OCI-LY7 (cell line): ENCODE data around the gene SOX8. TPM values are rescaled to one million over a fixed set of nuclear protein-coding genes. Genes with fewer than 3 reads are reported as not detected.

Experiments used
- BruUV-seq: library from RNA; stranded (reverse); fragments of 400-500 nt; replicated peaks from 2 replicates; lab custom pipeline; 2021; lab: Mats Ljungman, UMichigan
- CTCF ChIA-PET: fragments of 300-600 bp; sonication (Branson Sonifier 250); formaldehyde crosslinking; loops from one replicate; lab custom pipeline; 2022; ENCODE audit warnings: antibody characterized with exemption; ENCODE audit not compliant: unreplicated experiment; lab: Charles Lee
- POLR2A ChIA-PET: fragments of 300-600 bp; sonication (Branson Sonifier 250); formaldehyde crosslinking; loops from one replicate; lab custom pipeline; 2022; ENCODE audit warnings: antibody characterized with exemption; lab: Charles Lee
- DNase-seq: peaks from one replicate; pipeline ENCODE4 v3.0.0-alpha.2; 2015; ENCODE audit warnings: low spot score
- H2AFZ ChIP-seq: fragments of 200-600 bp; sonication (generic), shearing (Covaris generic); 2 replicates; pipeline ENCODE4 v1.6.1; 2014; ENCODE audit warnings: mild to moderate bottlenecking, antibody characterized with exemption, low read length, moderate library complexity
- H3K27ac ChIP-seq: fragments of 200-600 bp; sonication (generic); 2 replicates; pipeline ENCODE4 v1.5.1; 2014; ENCODE audit warnings: mixed run types, low read depth, mild to moderate bottlenecking, moderate library complexity, low read length, inconsistent platforms; ENCODE audit not compliant: poor library complexity, severe bottlenecking
- H3K36me3 ChIP-seq: fragments of 200-600 bp; sonication (generic); 2 replicates; pipeline ENCODE4 v1.6.1; 2014; ENCODE audit warnings: mild to moderate bottlenecking, antibody characterized with exemption, low read length, moderate library complexity, mixed read lengths; ENCODE audit not compliant: insufficient read depth
- H3K4me1 ChIP-seq: fragments of 200-600 bp; sonication (generic); 2 replicates; pipeline ENCODE4 v1.5.1; 2014; ENCODE audit warnings: mild to moderate bottlenecking, low read length; ENCODE audit not compliant: insufficient read depth, poor library complexity, severe bottlenecking
- H3K4me2 ChIP-seq: fragments of 200-600 bp; sonication (generic); 2 replicates; pipeline ENCODE4 v1.6.1; 2014; ENCODE audit warnings: mild to moderate bottlenecking, low read length
- H3K4me3 ChIP-seq: fragments of 200-600 bp; sonication (generic); 2 replicates; pipeline ENCODE4 v1.5.1; 2014; ENCODE audit warnings: mild to moderate bottlenecking, low read depth, low read length; ENCODE audit not compliant: poor library complexity, severe bottlenecking
- H3K79me2 ChIP-seq: fragments of 200-600 bp; sonication (generic); 2 replicates; pipeline ENCODE4 v1.6.1; 2016; ENCODE audit warnings: low read depth, mild to moderate bottlenecking, low read length, moderate library complexity, mixed read lengths; ENCODE audit not compliant: insufficient read depth
- H3K9me2 ChIP-seq: fragments of 200-600 bp; sonication (generic); 2 replicates; pipeline ENCODE4 v1.6.1; 2016; ENCODE audit warnings: mild to moderate bottlenecking, low read length, mixed read lengths; ENCODE audit not compliant: insufficient read depth
- H3K9me3 ChIP-seq: fragments of 200-600 bp; sonication (generic); 2 replicates; pipeline ENCODE4 v1.6.1; 2014; ENCODE audit warnings: mild to moderate bottlenecking, mixed run types, low read length, mixed read lengths
- H4K20me1 ChIP-seq: fragments of 200-600 bp; sonication (generic); 2 replicates; pipeline ENCODE4 v1.6.1; 2014; ENCODE audit warnings: mild to moderate bottlenecking, antibody characterized with exemption, low read length, moderate library complexity, mixed read lengths; ENCODE audit not compliant: insufficient read depth
- EZH2phosphoT487 ChIP-seq: fragments of 200-600 bp; sonication (generic); IDR thresholded peaks from 2 replicates; pipeline ENCODE4 v1.6.1; 2018; ENCODE audit warnings: low read depth, borderline replicate concordance, mild to moderate bottlenecking, mixed run types, antibody characterized with exemption, low read length, moderate library complexity, mixed read lengths
- intact Hi-C: fragments of 100-400 bp; cut with micrococcal nuclease; formaldehyde crosslinking; loops from one replicate; pipeline ENCODE4 v1.10.0; 2022; ENCODE audit not compliant: unreplicated experiment
- total RNA-seq, 2 experiments: library from RNA; depleted of rRNA in 1 of 2; stranded (reverse); fragments of >200 nt in 1 of 2; shearing (Covaris generic) in 1 of 2; gene quantifications; 2 replicates each; pipeline ENCODE4 v1.2.3, GENCODE V29; 2014 to 2022
- TF ChIP-seq, protein P1 (sequence below): fragments of 200-600 bp; sonication (generic); conservative IDR thresholded peaks from 2 replicates; pipeline ENCODE4 v1.5.1; 2014; ENCODE audit warnings: mild to moderate bottlenecking, antibody characterized with exemption, low read length, moderate library complexity, mixed read lengths

Gene SOX8
- total RNA-seq, 2 experiments from 2014 or later, result 0.85 to 2.4 TPM

DNA sequence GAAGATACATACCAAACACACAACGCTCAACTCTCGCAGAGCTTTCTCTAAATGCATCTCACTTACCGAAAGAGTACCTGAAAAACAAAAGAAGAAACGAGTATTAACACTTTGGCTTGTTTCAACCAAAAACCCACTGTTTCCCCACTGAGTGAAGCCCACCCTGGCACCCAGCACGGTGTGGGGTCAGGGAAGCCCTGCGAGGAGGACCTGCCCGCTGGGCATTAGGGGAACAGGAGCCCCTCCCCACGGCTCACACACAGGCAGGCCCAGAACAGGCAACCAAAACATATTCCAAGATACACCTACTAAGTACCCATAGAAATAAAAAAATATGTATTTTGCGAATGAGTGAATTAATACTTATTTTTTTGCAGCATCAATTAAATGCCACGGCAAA, 47.4 kb upstream of the SOX8 start:
- no peak overlapping the region for H3K27ac ChIP-seq
- no peak overlapping the region for H2AFZ ChIP-seq
- intact Hi-C loops, result no loop called here
- H3K4me2 ChIP-seq, result no peak overlapping the region
- CTCF ChIA-PET, result no interaction called here
- POLR2A ChIA-PET, result no interaction called here
- H3K9me3 ChIP-seq, result no peaks in the 10 kb centered on the region
- no peaks in the 10 kb centered on the region for H4K20me1 ChIP-seq
- DNase-seq, result no peak
- H3K9me2 ChIP-seq, result no peaks in the 10 kb centered on the region
- no peak overlapping the region for H3K4me3 ChIP-seq
- TF ChIP-seq EZH2phosphoT487, result no peak
- TF ChIP-seq, protein P1, sequence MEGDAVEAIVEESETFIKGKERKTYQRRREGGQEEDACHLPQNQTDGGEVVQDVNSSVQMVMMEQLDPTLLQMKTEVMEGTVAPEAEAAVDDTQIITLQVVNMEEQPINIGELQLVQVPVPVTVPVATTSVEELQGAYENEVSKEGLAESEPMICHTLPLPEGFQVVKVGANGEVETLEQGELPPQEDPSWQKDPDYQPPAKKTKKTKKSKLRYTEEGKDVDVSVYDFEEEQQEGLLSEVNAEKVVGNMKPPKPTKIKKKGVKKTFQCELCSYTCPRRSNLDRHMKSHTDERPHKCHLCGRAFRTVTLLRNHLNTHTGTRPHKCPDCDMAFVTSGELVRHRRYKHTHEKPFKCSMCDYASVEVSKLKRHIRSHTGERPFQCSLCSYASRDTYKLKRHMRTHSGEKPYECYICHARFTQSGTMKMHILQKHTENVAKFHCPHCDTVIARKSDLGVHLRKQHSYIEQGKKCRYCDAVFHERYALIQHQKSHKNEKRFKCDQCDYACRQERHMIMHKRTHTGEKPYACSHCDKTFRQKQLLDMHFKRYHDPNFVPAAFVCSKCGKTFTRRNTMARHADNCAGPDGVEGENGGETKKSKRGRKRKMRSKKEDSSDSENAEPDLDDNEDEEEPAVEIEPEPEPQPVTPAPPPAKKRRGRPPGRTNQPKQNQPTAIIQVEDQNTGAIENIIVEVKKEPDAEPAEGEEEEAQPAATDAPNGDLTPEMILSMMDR, result no peak
- H3K79me2 ChIP-seq, result no peaks in the 10 kb centered on the region
- H3K4me1 ChIP-seq, result no peaks in the 10 kb centered on the region
- H3K36me3 ChIP-seq, result no peaks in the 10 kb centered on the region; the same call in 1 of the 2 replicates
- no TSS peak for BruUV-seq

DNA sequence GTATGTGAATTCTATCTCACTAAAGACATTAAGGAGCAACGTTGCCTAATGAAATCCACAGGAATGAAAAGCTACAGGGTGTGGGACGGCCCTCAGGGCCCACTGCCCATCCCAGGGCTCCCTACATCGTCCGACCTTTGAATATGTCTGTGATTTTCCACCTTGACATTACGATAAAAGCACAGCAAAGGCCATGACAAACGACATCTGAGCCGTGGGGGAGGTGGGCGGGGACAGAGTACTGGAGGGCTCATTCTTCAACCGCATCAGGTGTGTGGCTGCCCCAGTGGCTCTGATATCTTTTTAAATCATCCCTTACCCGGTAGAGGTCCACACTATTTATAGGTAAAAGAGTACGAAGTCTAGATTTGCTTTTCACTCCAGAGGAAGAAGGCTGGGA, 45.9 kb upstream of the SOX8 start:
- no peak for DNase-seq
- Histone ChIP-seq H2AFZ (no peak overlapping the region), H3K27ac (no peak overlapping the region), H4K20me1 (no peaks in the 10 kb centered on the region), H3K79me2 (no peaks in the 10 kb centered on the region), H3K4me1 (no peaks in the 10 kb centered on the region), H3K4me3 (no peak overlapping the region), H3K9me3 (no peaks in the 10 kb centered on the region), H3K36me3 (no peaks in the 10 kb centered on the region; the same call in 1 of the 2 replicates), H3K9me2 (no peaks in the 10 kb centered on the region), H3K4me2 (no peak overlapping the region)
- no TSS peak for BruUV-seq
- POLR2A ChIA-PET, result no interaction called here
- intact Hi-C loops, result no loop called here
- CTCF ChIA-PET, result no interaction called here
- no peak for TF ChIP-seq EZH2phosphoT487
- TF ChIP-seq, protein P1, result no peak

DNA sequence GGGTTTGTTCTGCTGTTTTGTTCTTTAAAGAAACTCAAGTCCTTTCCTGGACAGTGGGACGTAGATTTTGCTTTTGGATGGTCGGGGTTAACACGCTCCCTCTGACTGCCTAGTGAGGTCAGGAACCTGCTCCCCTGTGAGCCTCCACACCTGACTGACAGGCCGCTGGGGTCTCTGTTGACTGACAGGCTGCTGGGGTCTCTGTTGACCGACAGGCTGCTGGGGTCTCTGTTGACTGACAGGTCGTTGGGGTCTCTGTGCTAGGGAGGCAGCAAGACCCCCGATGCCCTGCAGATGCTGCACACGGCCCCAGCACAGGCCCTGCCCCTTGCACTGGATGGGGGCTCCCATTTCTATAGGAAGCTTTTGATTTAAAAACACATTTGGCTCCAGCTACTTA, 44.3 kb upstream of the SOX8 start:
- ChIA-PET POLR2A (no interaction called here), CTCF (no interaction called here)
- peaks cover 9% of the 10 kb centered on the region for H3K9me3 ChIP-seq
- no peak overlapping the region for H3K4me3 ChIP-seq
- no peak overlapping the region for H2AFZ ChIP-seq
- peaks cover 13% of the 10 kb centered on the region for H3K36me3 ChIP-seq
- no peak overlapping the region for H3K4me2 ChIP-seq
- H3K79me2 ChIP-seq, result no peaks in the 10 kb centered on the region
- no peak for DNase-seq
- no peaks in the 10 kb centered on the region for H3K4me1 ChIP-seq
- no peaks in the 10 kb centered on the region for H3K9me2 ChIP-seq
- TF ChIP-seq, protein P1, result no peak
- no peak for TF ChIP-seq EZH2phosphoT487
- no peak overlapping the region for H3K27ac ChIP-seq
- no TSS peak for BruUV-seq
- no peaks in the 10 kb centered on the region for H4K20me1 ChIP-seq
- intact Hi-C loops, result no loop called here
